ENCODE measurements around the gene ZBTB4.

GRCh38 chr17:7502987-7503386 lies 23.6 kb upstream of the ZBTB4 start:
- TF ChIP-seq, protein P1, sequence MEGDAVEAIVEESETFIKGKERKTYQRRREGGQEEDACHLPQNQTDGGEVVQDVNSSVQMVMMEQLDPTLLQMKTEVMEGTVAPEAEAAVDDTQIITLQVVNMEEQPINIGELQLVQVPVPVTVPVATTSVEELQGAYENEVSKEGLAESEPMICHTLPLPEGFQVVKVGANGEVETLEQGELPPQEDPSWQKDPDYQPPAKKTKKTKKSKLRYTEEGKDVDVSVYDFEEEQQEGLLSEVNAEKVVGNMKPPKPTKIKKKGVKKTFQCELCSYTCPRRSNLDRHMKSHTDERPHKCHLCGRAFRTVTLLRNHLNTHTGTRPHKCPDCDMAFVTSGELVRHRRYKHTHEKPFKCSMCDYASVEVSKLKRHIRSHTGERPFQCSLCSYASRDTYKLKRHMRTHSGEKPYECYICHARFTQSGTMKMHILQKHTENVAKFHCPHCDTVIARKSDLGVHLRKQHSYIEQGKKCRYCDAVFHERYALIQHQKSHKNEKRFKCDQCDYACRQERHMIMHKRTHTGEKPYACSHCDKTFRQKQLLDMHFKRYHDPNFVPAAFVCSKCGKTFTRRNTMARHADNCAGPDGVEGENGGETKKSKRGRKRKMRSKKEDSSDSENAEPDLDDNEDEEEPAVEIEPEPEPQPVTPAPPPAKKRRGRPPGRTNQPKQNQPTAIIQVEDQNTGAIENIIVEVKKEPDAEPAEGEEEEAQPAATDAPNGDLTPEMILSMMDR (IDR thresholded peaks at IDR 0.05) = no peak
- no peak for TF ChIP-seq POLR2A (IDR thresholded peaks at IDR 0.05)

Measured in tibial nerve (tissue), 3 donors.